GM10847 (cell line): ENCODE results near the gene DUS3L.

ENCODE experiments used
- POLR2A ChIP-seq: IDR thresholded peaks from 2 replicates; pipeline ENCODE4 v1.6.1; 2011; ENCODE audit not compliant: insufficient read length; ENCODE audit errors: extremely low read depth

DUS3L gene

DNA sequence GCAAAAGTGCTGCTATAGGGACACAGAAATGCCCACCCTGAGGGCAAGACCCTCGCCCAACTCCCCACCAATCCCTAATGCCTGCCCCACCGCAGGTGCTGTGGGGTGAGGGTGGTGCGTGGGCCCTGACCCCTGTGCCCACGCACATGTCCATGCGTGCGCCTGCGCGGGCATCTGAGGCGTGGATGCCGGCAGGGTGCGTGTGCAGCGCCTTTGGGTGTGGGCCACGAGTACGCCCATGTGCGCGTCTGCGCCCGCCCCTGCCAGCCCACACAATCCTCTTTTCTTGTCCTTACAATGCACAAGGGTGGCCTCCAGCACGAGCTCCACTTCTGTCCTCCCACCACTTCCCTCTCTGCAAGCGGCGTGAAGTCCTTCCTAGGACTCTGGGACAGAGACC lies 34.2 kb upstream of the DUS3L start:
- no peak for TF ChIP-seq POLR2A

DNA sequence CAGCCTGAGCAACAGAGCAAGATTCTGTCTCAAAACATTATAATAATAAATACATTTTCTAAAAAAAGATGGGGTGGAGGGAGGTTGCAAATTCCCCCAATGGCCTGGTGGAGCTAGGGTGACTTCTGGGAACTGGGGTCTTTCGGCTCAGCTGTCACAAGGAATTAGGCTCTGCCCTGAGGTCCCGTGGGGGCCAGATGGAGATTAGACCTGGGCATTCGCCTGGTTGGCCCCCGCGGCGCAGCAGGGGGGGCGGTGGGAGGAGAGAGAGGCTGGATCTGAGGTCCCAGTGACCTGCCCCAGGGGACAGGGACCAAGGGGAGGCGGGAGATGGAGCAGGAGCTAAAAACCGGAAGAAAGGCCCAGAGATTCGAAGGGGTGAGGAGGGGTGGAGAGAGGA lies 33.8 kb upstream of the DUS3L start:
- no peak for TF ChIP-seq POLR2A

DNA sequence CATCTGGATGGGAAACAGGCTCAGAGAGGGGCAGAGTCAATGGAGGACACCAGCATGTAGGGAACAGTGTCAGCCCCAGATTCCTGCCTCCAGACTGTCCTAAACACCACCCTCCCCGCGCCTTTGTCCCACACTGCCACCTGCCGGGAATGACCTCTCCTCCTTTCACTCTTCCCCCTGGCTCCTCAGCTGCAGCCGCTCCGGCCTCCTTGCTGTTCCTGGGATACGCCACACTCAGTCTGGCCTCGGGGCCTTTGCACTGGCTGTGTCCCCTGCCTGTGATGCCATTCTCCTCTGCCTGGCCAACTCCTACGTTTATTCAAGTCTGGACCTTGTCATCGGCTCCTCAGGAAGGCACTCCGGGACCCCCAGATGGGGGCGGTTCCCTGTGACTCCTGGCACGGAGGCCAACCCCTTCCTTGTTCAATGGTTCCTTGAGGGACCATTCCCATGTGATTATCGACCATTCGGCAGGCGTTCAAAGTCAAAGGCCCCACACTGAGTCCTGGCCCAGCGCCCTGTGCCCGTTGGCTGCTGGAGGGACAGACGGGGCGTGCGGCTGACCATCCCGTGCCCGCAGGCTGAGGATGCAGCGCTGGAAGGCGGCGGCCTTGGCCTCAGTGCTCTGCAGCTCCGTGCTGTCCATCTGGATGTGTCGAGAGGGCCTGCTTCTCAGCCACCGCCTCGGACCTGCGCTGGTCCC lies 32.8 kb upstream of the DUS3L start:
- no peak for TF ChIP-seq POLR2A

DNA sequence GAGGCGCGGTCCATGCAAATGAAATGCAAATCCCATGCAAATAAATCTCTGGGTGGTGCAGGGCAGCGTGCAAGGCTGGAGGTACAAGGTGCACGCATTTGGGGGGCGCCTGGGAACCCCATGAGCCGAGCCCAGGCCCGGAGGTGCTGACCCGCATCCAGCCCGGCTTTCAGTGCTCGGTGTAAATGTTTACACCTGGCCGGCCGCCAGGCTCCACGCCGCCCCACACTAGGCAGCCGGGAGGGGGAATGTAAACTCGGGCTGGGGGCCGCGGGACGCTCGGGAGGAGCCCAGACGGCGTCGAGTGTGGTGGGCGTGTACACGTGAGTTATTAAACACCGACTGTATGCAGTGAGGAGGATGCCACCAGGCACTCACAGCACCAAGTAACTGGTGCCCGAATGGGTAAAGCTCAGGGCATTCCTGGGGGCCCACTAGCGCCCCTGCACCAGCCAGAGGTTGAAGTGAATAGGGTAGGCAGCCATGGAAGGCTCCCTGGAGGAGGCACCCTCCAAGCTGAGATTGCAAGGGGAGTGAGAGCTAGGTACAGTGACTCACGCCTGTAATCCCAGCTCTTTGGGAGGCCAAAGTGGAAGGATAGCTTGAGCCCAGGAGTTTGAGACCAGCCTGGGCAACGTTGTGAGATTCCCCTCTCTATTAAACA lies 31.4 kb upstream of the DUS3L start:
- no peak for TF ChIP-seq POLR2A

DNA sequence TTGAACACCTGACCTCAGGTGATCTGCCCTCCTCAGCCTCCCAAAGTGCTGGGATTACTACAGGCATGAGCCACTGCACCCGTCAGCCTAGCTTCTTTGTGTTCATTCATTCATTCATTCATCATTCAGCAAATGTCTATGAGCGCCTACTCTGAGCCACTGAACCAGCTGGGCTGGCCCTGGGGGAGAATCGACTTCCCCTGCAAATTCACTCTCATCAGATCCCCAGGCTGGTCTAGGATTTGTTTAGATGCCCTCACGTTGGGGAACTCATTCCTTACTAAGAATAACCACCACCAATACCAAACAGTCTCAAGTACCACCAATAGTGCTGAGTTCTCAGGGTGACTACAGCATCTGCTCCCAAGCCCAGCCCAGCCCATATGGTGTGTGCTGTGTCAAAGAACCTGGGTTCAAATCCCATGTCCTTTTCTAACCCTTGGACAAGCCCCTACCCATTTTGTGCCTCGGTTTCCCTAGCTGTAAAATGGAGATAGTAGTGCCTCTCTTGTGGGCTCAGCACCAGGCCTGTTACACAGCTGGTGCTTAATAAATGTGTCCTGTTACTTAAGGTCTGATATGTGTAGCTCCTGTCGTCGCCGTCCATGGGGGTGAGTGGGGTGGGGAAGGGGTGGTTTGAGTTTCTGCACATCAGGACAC lies 30.7 kb upstream of the DUS3L start:
- no peak for TF ChIP-seq POLR2A

DNA sequence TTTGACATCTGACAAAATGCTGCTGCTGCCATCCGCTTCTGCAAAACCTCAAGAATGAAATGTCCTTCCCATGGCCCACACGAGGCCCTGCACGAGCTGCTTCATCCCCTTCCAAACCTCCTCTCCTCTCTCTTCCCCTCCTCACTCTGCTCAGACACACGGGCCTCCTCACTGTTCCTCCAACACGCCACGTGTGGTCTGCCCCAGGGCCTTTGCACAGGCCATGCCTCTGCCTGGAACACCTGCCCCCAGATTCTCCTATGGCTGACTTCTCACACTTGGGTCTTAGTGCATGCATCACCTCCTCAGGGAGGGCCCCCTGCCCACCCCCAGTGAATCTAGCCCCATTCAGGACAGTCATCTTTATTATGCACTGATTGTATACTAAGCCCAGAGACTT lies 29.8 kb upstream of the DUS3L start:
- TF ChIP-seq POLR2A = no peak

DNA sequence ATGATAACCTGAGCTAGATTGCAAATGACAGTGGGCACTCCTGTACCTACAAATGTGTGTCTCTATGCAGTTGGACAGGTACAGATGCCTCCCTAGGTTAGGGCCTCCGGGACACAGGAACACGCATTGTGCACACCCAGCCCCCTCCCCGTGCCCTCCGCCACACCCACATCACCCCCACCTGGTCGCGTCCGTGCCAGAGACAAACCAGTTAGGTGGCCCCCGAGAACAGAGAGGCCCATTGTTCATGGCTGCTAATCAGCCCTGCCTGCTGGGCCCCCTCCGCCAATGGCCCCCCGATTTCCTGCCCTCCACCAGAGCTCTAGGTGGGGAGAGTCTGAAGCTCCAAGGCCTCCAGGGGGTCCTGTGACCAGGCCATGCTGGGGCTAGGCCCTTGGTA lies 27.6 kb upstream of the DUS3L start:
- TF ChIP-seq POLR2A = no peak

DNA sequence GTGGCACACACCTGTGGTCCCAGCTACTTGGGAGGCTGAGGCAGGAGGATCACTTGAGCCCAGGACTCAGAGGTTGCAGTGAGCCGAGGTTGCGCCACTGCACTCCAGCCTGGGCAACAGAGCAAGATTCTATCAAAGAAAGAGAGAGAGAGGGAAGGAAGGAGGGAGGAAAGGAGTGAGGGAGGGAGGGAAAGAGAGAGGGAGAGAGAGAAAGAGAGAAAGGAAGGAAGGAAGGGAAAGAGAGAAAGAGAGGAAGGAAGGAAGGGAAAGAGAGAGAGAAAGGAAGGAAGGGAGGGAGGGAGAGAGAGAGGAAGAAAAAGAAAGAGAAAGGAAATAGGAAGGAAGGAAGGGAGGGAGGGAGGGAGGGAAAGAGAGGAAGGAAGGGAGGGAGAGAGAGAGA lies 26.3 kb upstream of the DUS3L start:
- no peak for TF ChIP-seq POLR2A

DNA sequence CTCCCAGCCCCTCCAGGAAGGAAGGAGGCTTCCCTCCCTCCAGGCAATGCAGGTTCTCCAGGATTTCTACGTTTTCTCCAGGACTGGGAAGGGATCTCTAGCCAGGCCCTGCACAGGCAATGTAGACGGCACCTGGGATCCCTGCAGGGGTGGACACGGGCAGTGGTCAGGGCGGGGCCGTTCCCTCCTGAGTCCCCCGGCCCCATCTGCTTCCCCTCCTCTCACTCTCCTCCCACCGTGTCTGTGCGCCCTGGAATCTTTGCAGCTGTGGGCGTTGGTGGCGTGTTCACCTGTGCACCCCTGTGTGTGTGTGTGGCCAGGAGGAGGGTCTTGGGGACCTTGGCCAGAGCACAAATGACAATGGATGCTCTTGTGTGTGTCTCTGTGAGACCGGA lies 23.9 kb upstream of the DUS3L start:
- no peak for TF ChIP-seq POLR2A

DNA sequence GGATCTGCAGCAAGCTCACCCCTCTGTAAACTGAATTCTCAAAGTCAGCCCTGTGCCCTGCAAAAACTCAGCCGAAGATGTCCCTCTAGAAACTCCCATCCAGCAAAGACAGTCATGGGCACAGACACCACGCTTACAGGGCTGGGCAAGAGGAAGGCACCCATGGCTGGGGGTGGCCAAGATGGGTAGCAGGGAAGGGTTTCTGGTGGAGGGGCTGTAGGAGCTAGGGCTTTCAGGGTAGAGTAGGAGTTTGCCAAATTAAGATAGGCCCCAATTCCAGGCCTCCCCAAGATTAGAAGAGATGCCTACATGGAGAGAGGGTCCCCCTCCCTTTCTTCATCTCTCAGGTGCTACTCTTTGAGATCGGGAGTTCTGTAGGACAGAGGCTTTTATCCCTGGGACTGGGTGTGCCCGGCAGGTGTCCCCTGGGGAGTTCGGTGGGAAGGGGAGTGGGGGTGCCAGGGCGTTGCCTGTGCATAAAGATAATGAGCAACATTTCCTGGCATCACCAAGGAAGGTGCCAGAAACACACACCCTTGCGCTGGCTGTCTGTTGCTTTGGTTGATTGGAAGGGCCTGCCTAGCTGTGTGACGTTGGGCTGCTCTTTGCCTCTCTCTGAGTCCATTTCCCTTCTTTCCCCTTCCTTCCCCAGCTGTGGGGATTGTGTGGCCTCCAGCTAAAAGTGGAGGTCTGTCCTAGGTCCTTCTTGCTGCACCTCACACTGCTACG lies 23.3 kb upstream of the DUS3L start:
- no peak for TF ChIP-seq POLR2A

DNA sequence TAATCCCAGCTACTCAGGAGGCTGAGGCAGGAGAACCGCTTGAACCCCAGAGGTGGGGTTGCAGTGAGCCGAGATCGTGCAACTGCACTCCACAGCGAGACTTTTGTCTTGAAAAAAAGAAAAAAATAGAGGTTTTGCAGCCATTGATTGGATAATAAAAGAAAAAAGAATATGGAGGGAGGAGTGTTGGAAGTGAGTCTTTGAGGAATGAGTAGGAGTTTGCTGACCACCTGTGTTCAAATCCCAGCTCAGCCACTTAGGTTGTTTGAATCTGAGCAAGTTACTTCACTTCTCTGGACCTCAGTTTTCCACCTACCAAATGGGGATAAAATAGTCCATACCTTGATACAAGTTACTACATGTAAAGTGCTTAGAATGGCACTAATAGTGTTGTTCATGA lies 20.2 kb upstream of the DUS3L start:
- no peak for TF ChIP-seq POLR2A

DNA sequence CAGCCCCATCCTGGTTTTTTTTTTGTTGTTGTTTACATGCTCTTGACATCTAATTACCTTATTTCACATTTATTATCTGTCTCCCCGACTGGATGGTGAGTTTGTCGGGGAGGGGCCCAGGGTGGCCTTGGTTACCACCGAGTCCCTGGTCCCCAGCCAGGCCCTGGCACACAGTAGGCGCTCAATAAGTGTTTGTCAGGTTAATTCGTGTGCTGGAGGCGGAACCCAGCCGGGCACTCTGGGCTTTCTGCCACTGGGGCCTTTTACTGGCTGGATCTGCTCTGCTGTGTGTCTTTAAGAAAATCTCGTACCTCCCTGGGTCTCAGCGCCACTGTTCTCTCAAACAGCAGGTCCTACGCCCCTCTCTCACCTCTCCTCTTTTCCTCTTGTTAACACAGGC lies 18.5 kb upstream of the DUS3L start:
- no peak for TF ChIP-seq POLR2A

DNA sequence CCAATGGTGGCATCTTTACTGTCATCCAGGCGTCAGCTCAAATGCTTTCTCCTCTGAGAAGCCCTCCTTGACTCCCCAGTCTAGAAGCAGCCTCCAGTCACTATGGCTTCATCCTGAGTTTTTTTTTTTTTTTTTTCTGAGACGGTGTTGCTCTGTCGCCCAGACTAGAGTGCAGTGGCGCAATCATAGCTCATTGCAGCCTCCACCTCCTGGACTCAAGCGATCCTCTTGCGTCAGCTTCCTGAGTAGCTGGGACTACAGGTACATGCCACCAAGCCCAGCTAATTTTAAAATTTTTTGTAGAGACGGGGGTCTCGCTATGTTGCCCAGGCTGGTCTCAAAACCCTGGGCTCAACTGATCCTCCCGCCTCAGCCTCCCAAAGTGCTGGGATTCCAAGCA lies 18.1 kb upstream of the DUS3L start:
- no peak for TF ChIP-seq POLR2A

DNA sequence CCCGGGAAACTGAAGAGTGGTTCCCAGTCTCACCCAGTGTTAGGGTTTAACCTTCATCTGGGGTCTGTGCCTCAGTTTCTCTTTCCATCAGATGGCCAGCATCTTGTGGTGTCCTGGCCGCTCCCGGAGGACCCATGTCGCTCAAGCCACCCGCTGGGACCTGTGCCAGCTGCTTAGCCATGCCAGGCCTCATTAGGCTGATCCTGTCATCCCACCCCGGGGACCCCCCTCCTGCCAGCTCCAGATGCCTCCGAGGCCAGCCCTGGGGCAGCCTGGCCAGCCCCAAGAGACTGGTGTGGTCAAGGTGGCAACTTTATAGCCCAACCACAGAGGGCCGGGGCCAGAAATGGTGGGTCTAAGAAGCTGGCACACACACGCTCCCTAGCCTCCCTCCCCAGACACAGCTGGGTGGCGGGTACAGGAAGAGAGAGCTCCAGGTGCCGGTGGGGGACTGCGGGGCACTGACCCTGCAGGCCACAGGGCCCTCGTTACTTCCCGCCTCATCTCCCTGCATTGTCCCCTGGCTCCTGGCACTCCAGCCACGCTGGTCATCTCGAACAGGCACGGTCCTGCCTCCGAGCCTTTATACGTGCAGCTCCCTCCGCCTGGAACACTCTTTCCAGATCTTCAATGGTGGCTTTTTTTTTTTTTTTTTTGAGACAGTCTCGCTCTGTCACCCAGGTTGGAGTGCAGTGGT lies 17.3 kb upstream of the DUS3L start:
- no peak for TF ChIP-seq POLR2A

DNA sequence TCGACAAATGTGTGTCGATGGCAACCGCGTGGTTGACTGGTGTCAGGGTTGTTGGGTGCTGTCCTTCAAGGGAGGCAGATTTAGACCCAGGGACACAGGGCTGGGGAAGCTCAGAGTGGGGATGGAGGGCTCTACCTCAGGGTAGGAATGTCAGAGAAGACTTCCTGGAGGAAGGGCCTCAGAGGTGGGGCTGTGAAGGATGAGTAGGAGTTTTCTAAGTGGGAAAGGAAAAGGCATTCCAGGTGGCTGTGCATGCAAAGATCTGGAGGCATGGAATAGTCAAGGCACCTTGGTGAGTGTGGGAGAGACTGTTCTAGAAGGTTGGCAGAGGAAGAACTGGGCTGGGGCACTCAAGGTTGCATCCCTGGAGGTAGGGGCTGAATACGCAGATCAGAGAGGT lies 15.9 kb upstream of the DUS3L start:
- TF ChIP-seq POLR2A = no peak

DNA sequence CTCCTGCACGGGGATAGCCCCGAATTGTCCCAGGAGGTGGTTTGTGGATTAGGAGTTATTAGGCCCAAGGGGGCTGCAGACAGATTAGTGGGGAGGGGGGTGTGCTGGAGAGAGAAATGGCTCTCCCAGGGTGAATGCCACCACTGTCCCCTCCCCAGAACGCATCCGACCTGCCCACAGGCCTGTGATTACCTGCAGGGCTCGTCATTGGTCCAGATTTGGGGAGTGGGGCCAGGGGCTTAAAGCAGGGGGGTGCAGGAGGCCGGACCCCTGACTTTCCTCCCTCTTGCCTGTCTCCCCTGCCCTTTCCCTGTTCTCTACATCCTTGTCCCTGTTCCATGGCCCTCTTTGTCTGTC lies 15.1 kb upstream of the DUS3L start:
- no peak for TF ChIP-seq POLR2A
